ENCODE measurements around the gene SAMD8.
"Not testable (repeated sequence)": the region's sequence is repeated elsewhere in the genome, so short reads cannot be mapped to it uniquely, and the experiment has no call there.

The SAMD8 gene

GRCh38 chr10:75107756-75108683, 3.4 kb upstream of the SAMD8 start:
- DNase-seq (ENCODE audit: low read depth) = no peak

- no peak for DNase-seq (ENCODE audit: low read depth)
Observed at GRCh38 chr10:75108684-75109458, 2.6 kb upstream of the SAMD8 start.

- DNase-seq (ENCODE audit: low read depth) = no peak
Observed at GRCh38 chr10:75109459-75109778, 2.0 kb upstream of the SAMD8 start.

DNA sequence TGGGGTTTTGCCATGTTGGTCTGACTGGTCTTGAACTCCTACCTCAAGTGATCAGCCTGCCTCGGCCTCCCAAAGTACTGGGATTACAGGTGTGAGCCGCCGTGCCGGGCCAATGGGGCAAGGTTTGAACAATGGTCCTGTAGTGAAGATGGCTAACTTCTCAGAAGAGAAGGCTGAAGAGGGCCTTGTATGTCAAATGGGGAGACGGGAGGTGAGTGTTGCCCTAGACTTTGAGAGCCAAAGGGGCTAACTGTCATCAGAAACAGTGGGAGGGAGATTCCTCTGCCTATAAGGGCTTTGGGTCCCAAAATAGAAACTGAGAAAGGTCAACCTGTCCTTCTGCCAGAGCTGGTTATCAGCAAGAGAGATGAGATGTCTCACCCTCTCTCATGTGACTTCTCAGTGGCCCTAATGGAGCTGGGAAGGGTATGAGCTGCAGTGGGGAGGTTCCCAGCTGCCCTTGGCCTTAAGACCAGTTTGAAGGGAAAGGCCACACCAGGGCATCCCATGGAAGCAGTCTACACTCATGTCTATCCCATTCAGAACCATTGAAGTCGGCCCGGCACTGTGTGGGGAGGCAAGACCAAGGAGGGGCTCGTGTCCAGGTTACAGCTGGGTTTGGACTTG, 1.3 kb upstream of the SAMD8 start:
- no peak for DNase-seq (ENCODE audit: low read depth)

DNA sequence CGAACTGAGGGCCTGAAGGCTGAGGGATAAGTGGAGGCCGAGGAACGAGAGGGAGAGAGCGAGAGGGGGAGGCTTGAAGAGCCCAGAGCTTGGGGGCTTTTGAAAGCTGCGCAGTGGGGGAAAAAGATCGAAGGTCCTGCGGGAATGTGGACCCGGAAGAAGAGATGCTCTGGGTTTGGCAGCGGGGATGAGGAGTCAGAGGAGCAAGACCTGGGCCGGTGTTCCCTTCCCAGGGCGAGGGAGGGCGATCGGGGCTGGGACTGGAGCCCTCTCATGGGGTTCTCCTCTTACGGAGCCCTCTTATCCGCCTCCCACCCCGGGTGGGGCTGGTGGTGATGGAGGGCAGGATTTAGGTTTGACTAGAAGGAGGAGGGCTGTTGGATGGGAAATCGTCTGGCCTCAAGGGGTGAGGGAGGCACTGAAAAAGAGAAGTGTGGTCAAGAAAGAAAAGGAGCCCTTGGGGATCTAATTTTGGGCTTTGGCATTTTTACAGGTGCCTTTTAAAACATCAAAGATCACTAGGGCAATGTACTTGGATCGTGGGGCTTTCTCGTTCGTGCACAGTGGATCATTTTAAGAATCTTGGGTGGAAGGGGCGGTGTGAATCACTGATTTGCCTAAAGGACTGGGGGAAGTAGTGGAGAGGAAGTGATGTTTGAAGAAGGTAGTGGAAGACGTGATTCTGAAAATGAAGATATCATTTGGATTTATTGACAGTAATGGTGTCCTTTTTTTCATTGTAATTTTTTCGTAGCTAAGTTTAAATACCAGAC, 637 bp downstream of the SAMD8 start:
- DNase-seq (ENCODE audit: low read depth) = peak; percentile 15

- DNase-seq (ENCODE audit: low read depth) = peak; percentile 18
Observed at GRCh38 chr10:75115137-75115536, 3.7 kb downstream of the SAMD8 start.

DNA sequence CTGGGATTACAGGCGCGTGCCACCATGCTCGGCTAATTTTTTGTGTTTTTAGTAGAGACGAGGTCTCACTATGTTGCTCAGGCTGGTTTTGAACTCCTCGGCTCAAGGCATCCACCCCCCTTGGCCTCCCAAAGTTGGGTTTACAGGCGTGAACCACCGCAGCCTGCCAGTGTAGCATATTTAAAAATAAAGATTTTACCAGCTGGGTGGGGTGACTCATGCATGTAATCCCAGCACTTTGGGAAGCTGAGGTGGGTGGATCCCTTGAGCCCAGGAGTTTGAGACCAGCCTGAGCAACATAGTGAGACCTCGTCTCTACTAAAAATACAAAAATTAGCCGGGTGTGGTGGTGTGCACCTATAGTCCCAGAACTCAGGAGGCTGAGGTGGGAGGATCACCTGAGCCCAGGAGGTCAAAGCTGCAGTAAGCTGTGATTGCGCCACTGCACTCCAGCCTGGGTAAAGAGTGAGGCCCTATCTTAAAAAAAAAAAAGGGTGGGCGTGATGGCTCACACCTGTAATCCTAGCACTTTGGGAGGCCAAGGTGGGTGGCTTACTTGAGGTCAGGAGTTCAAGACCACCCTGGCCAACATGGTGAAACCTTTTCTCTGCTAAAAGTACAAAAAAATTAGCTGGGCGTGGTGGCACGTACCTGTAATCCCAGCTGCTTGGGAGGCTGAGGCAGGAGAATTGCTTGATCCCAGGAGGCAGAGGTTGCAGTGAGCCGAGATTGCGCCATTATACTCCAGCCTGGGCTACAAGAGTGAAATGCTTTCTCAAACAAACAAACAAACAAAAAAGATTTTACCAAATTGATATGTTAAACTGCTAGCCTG, 5.7 kb downstream of the SAMD8 start:
- not testable (repeated sequence) for DNase-seq (ENCODE audit: low read depth)

DNA sequence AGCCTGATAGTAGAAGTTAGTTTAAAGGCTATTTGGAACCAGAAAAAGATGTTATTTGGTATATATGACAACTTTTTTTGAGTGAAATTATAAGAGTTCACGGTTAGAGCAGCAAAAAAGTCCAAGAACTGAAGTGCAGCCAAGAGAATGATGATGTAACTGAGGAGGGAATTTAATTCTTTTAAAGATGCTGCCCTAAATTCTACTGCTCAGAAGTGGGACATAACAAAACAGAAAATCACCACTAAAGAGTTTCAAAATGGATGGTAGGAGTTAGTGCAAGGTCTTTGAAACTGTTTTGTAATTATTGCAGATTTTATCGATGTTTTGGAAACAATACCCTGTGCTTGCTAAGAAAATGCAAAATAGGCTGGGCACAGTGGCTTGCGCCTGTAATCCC, 6.5 kb downstream of the SAMD8 start:
- no peak for DNase-seq (ENCODE audit: low read depth)

DNA sequence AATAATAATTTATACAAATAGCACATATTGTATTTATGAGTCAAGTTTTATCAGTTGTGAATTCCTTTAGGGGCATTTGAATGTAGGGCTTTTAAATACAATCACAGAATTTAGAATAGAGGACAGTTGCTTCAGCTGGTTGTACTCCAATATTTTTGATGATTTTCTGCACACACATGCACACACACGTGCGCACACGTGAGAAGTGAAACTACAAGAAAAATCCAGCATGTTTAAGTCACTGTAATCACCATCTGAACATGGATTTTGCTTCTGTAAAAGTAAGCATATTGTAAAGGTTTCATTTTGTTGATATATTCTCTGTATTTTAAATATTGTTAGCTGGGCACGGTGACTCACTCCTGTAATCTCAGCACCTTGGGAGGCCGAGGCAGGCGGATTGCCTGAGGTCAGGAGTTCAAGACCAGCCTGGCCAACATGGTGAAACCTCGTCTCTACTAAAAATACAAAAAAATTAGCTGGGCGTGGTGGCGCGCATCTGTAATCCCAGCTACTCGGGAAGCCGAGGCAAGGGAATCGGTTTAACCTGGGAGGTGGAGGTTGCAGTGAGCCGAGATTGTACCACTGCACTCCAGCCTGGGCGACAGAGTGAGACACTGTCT, 8.1 kb downstream of the SAMD8 start:
- DNase-seq (ENCODE audit: low read depth) = not testable (repeated sequence)

- no peak for DNase-seq (ENCODE audit: low read depth)
Observed at GRCh38 chr10:75121322-75121721, 9.9 kb downstream of the SAMD8 start.

- DNase-seq (ENCODE audit: low read depth) = no peak
Observed at GRCh38 chr10:75122505-75122904, 11.0 kb downstream of the SAMD8 start.

DNA sequence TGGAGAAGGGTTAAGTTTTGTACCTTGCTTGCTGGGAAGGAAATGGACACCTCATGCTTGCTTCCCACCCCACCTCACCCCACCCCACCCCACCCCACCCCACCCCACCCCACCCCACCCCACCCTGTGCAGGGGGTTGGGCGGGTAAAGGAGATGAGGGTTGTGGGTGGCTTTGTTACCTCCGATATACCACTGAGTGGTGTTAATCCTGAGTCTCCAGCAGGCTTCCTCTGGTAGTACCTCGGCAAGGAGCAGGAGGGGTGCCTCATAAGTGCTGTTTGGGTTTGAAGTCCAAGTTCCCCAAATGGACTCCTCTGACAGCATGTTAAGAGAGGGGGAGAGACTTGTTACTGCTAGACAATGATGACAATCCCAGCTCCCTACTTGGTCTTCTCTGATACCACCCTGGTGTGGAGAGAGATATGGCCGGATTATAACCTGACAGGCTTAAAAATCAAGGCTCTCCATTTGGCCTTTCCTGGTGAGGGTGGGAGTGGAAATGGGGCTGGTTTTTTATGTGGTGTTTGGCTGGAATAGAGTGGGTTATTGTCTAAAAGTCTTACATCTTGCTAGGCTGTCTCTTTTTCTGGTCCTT, 11.7 kb downstream of the SAMD8 start:
- DNase-seq (ENCODE audit: low read depth) = no peak

DNA sequence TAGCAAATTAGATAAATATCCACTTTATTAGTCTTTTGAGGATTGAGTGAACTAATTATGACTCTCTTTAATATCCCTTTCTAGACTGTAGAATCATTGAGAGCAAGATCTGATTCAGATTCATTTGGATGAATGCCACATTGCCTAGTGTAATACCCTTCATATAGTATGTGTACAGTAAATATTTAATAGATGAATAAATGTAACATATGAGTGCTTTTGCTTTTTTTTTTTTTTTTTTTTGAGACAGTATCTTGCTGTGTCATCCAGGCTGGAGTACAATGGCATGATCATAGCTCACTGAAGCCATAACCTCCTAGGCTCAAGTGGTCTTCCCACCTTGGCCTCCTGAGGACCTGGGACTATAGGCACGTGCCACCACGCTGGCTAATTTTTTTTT, 14.8 kb downstream of the SAMD8 start:
- no peak for DNase-seq (ENCODE audit: low read depth)

DNA sequence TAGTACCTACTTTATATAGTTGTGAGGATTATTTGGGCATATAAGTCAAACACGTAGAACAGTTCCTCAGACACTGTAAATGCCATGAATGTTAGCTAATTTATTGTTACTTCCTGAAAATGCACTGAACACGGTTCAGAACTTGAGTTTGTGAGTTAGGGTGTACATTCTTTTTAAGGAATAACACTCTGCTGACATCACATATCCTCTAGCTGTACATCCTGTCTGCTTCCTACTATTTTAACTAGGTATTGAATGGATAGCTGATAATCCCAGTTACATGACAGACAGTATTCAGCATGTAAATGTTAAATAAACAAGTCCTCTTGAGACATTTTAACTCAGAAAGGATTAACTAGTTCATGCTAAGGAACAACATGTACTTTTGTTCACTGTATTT, 16.0 kb downstream of the SAMD8 start:
- DNase-seq (ENCODE audit: low read depth) = no peak

- not testable (repeated sequence) for DNase-seq (ENCODE audit: low read depth)
Observed at GRCh38 chr10:75128985-75129384, 17.5 kb downstream of the SAMD8 start.

DNA sequence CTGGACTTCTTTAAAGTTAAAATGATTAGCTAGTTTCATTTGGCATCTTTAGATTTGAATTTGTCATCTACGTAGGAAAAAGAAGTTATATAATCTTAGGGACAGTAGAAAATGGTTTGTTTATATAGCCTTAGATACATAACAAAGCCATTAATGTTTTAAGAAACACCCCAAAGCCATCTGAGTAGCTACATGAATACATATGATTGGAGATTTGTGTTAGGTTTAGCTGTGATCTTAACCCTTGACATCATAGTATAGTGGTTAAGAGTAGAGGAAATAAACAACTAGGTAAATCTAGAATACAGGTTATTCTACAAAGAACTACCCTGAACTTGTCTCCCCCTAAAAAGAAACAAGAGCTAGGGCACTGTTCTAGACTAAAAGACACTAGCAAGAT, 18.1 kb downstream of the SAMD8 start:
- no peak for DNase-seq (ENCODE audit: low read depth)

DNA sequence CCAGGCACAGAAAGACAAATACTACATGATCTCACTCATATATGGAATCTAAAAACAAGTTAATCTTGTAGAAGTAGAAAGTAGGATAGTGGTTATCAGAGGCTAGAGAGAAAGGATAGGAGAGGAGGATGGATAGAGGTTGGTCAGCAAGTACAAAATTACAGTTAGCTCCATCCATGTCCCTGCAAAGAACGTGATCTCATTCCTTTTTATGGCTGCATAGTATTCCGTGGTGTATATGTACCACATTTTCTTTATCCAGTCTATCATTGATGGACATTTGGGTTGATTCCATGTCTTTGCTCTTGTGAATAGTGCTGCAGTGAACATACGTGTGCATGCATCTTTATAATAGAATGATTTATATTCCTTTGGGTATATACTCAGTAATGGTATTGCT, 22.2 kb downstream of the SAMD8 start:
- DNase-seq (ENCODE audit: low read depth) = not testable (repeated sequence)

GRCh38 chr10:75136346-75136745, 24.9 kb downstream of the SAMD8 start:
- no peak for DNase-seq (ENCODE audit: low read depth)

DNA sequence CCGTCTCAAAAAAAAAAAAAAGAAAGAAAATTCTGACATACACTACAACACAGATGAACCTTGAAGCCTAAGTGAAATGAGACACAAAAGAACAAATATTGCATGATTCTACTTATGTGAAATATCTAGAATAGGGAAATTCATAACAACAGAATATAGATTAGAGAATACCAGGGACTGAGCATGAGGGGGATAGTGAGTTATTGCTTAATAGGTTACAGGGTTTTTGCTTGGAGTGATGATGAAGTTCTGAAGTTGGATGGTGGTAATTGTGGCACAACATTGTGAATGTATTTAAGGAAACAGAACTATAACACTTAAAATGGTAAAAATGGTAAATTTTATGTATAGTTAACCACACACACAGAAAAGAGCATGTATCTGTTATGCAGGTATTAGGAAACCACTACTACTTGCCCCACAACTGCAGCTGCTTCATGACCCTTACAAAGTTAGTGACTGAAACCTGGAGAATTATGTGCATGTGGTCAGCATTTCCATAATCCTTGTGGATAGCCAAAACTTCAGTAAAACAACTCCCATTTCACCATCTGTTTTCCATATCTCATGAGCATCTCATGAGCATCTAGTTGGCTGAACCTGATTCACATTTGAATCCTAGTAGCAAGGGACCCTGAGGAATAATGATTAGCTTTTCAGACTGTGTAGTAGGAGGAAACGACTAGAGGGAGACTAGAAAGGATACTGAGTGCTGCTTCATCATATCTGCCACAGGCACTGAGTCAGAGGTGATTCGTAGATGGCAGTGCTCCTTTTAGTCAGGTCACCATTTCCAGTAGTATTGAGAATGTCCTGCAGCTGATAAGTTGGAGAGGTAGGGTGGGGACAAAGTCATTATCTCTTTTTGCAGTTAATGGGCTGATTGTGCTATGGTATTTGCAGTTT, 26.3 kb downstream of the SAMD8 start:
- DNase-seq (ENCODE audit: low read depth) = peak; percentile 44
